ENCODE data around the gene STARD4.

The STARD4 gene

GRCh38 chr5:111520908-111521307 is 8.6 kb upstream of the STARD4 start:
- no peak for DNase-seq

GRCh38 chr5:111518777-111519176 is 6.4 kb upstream of the STARD4 start:
- no peak for DNase-seq

- DNase-seq = no peak
Measured at GRCh38 chr5:111517853-111518501, 5.6 kb upstream of the STARD4 start.

- DNase-seq = no peak
Measured at GRCh38 chr5:111514087-111514486, 1.8 kb upstream of the STARD4 start.

GRCh38 chr5:111513131-111513520 is 791 bp upstream of the STARD4 start:
- no peak for DNase-seq

- no peak for DNase-seq
Measured at GRCh38 chr5:111511831-111512374, 432 bp downstream of the STARD4 start.

- DNase-seq = no peak
Measured at GRCh38 chr5:111511174-111511830, 1.0 kb downstream of the STARD4 start.

- DNase-seq = no peak
Measured at GRCh38 chr5:111509119-111509518, 3.2 kb downstream of the STARD4 start.

- DNase-seq = no peak
Measured at GRCh38 chr5:111507276-111507675, 5.1 kb downstream of the STARD4 start.

- DNase-seq = no peak
Measured at GRCh38 chr5:111505096-111505495, 7.2 kb downstream of the STARD4 start.

- DNase-seq = no peak
Measured at GRCh38 chr5:111502956-111503355, 9.4 kb downstream of the STARD4 start.

GRCh38 chr5:111498346-111498745 is 14.0 kb downstream of the STARD4 start:
- no peak for DNase-seq

- DNase-seq = no peak
Measured at GRCh38 chr5:111495159-111495558, 17.2 kb downstream of the STARD4 start.

- DNase-seq = no peak
Measured at GRCh38 chr5:111494355-111494999, 17.9 kb downstream of the STARD4 start.

GRCh38 chr5:111493031-111493430 is 19.3 kb downstream of the STARD4 start:
- DNase-seq = no peak

GRCh38 chr5:111488353-111488752 is 24.0 kb downstream of the STARD4 start:
- DNase-seq = no peak

GRCh38 chr5:111486926-111487325 is 25.4 kb downstream of the STARD4 start:
- no peak for DNase-seq

- DNase-seq = no peak
Measured at GRCh38 chr5:111486055-111486454, 26.3 kb downstream of the STARD4 start.

GRCh38 chr5:111480346-111480745 is 32.0 kb downstream of the STARD4 start:
- no peak for DNase-seq

- no peak for DNase-seq
Measured at GRCh38 chr5:111478898-111479297, 33.4 kb downstream of the STARD4 start.

GRCh38 chr5:111478266-111478665 is 34.1 kb downstream of the STARD4 start:
- DNase-seq = no peak

- DNase-seq = no peak
Measured at GRCh38 chr5:111472579-111472978, 39.8 kb downstream of the STARD4 start.

GRCh38 chr5:111472096-111472495 is 40.2 kb downstream of the STARD4 start:
- DNase-seq = no peak

- DNase-seq = no peak
Measured at GRCh38 chr5:111469903-111470302, 42.4 kb downstream of the STARD4 start.

Measured in NCI-H1436 treated with DMSO at 0.1 percent for 48 hours (cell line).